ENCODE results near the gene CNGA1.
"Not testable (repeated sequence)": the region's sequence is repeated elsewhere in the genome, so short reads cannot be mapped to it uniquely, and the experiment has no call there.

The CNGA1 gene

GRCh38 chr4:47945930-47946726 is 70.4 kb downstream of the CNGA1 start:
- DNase-seq: no peak

GRCh38 chr4:47942081-47942819 is 74.2 kb downstream of the CNGA1 start:
- DNase-seq: no peak

GRCh38 chr4:47939456-47939855 is 77.0 kb downstream of the CNGA1 start:
- no peak for DNase-seq

- DNase-seq: no peak
Measured at GRCh38 chr4:47936336-47936735, 80.1 kb downstream of the CNGA1 start.

- no peak for DNase-seq
Measured at GRCh38 chr4:47933840-47934239, 82.6 kb downstream of the CNGA1 start.

GRCh38 chr4:47930971-47931804 is 85.3 kb downstream of the CNGA1 start:
- no peak for DNase-seq

GRCh38 chr4:47929682-47930201 is 86.7 kb downstream of the CNGA1 start:
- DNase-seq: no peak

- DNase-seq: no peak
Measured at GRCh38 chr4:47926667-47927258, 89.7 kb downstream of the CNGA1 start.

GRCh38 chr4:47923261-47923608 is 93.2 kb downstream of the CNGA1 start:
- DNase-seq: not testable (repeated sequence)

GRCh38 chr4:47922436-47923260 is 93.8 kb downstream of the CNGA1 start:
- DNase-seq: not testable (repeated sequence)

GRCh38 chr4:47917163-47917562 is 99.3 kb downstream of the CNGA1 start:
- DNase-seq: not testable (repeated sequence)

GRCh38 chr4:47915378-47915777 is 101.1 kb downstream of the CNGA1 start:
- no peak for DNase-seq

- no peak for DNase-seq
Measured at GRCh38 chr4:47914926-47915237, 101.6 kb downstream of the CNGA1 start.

GRCh38 chr4:47914220-47914925 is 102.1 kb downstream of the CNGA1 start, which contains the start of gene NFXL1:
NFXL1 (minus strand) TSS chr4:47914583; CDS start chr4:47914203, 380 bp downstream.
- DNase-seq: peak; percentile 92

GRCh38 chr4:47913861-47914219 is 102.6 kb downstream of the CNGA1 start:
- DNase-seq: no peak

- no peak for DNase-seq
Measured at GRCh38 chr4:47913330-47913729, 103.2 kb downstream of the CNGA1 start.

- no peak for DNase-seq
Measured at GRCh38 chr4:47907089-47907646, 109.3 kb downstream of the CNGA1 start.

- DNase-seq: no peak
Measured at GRCh38 chr4:47899639-47900038, 116.8 kb downstream of the CNGA1 start.

GRCh38 chr4:47891928-47892327 is 124.6 kb downstream of the CNGA1 start:
- DNase-seq: no peak
